Nephron progenitor cell (in vitro differentiated cells): ENCODE measurements around the gene PEX11B.

Experiments used
- DNase-seq: peaks from one replicate; pipeline ENCODE4 v3.0.0; 2021
- H3K27ac Mint-ChIP-seq: 2 replicates; pipeline ENCODE4 v1.8.0; 2021; ENCODE audit warnings: mild to moderate bottlenecking, moderate library complexity, mixed read lengths
- H3K27me3 Mint-ChIP-seq: 2 replicates; pipeline ENCODE4 v1.8.0; 2021; ENCODE audit warnings: mild to moderate bottlenecking, low read depth, mixed read lengths; ENCODE audit not compliant: poor library complexity
- H3K36me3 Mint-ChIP-seq: 2 replicates; pipeline ENCODE4 v1.8.0; 2021; ENCODE audit warnings: low read depth, mixed read lengths
- H3K4me1 Mint-ChIP-seq: 2 replicates; pipeline ENCODE4 v1.8.0; 2021; ENCODE audit warnings: mixed read lengths
- H3K4me3 Mint-ChIP-seq: 2 replicates; pipeline ENCODE4 v1.8.0; 2021; ENCODE audit warnings: mild to moderate bottlenecking, moderate library complexity, mixed read lengths
- H3K9me3 Mint-ChIP-seq: 2 replicates; pipeline ENCODE4 v1.8.0; 2021; ENCODE audit warnings: mild to moderate bottlenecking, moderate library complexity, mixed read lengths
- TF ChIP-seq, protein P1 (sequence below): fragments of 200-600 bp; sonication (generic); IDR thresholded peaks from 2 replicates; pipeline ENCODE4 v1.5.0; 2021; ENCODE audit warnings: antibody characterized with exemption

The PEX11B gene

DNA sequence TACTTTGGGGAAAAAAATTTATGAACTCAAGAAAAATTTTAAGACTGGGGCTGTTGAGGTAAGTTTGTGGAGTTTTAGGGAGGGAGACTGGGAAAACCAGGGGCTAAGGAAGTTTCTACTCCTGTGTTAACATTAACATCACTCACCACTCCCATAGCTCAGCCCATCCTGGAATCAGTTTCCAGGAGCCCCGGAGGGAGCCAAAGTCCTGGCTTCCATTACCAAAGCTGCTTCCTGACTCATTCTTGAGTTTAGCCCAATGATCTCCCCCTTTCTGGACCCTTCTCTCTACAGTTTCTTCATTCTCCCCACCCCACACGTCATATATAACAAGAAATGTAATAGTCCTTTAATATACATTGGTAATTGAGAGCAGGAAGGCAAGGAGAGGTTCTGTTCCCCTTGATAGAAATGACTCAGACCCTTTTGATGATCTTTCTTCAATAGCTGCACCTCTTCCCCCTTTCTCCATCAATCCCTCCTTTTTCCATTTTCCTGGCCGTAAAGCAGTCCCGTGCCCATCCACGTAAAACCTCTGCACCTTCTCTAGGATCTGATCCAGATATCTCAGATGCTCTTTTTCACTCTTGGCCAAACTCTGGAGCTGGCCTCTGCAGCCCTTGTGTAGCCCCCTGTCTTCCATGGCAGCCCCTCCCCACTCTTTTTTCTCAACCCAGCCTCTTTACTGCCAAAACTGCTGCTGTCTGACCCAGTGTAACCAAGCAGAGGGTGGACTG lies 55.1 kb downstream of the PEX11B start:
- TF ChIP-seq, protein P1, sequence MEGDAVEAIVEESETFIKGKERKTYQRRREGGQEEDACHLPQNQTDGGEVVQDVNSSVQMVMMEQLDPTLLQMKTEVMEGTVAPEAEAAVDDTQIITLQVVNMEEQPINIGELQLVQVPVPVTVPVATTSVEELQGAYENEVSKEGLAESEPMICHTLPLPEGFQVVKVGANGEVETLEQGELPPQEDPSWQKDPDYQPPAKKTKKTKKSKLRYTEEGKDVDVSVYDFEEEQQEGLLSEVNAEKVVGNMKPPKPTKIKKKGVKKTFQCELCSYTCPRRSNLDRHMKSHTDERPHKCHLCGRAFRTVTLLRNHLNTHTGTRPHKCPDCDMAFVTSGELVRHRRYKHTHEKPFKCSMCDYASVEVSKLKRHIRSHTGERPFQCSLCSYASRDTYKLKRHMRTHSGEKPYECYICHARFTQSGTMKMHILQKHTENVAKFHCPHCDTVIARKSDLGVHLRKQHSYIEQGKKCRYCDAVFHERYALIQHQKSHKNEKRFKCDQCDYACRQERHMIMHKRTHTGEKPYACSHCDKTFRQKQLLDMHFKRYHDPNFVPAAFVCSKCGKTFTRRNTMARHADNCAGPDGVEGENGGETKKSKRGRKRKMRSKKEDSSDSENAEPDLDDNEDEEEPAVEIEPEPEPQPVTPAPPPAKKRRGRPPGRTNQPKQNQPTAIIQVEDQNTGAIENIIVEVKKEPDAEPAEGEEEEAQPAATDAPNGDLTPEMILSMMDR = no peak
- peaks cover 4% of the 10 kb centered on the region for H3K4me1 Mint-ChIP-seq
- no peak overlapping the region for H3K27ac Mint-ChIP-seq
- no peak for DNase-seq
- H3K27me3 Mint-ChIP-seq = peaks cover 6% of the 10 kb centered on the region
- no peaks in the 10 kb centered on the region for H3K36me3 Mint-ChIP-seq
- H3K9me3 Mint-ChIP-seq = no peaks in the 10 kb centered on the region
- no peak overlapping the region for H3K4me3 Mint-ChIP-seq
